ENCODE data around the gene SPRR4.

DNA sequence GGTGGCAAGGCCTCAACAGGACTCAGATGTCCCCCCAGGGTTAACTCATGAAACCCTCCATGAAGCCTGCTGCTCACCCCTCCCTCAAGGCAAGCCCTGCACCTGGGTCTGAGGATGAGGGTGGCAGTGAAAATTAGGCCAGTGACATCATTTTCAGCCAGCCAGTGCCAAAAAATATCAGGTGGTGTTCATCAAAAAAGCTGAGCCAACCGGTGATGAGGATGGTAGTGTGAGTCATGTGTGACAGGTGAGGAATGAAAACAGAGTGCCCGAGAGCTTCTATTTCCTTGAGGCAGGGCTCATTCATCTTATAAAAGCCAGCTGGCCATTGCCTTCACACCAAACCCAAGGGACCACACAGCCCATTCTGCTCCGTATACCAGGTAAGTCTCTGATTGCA, 13.3 kb downstream of the SPRR4 start, which contains the start of gene SPRR1A:
- TF ChIP-seq, protein P1, sequence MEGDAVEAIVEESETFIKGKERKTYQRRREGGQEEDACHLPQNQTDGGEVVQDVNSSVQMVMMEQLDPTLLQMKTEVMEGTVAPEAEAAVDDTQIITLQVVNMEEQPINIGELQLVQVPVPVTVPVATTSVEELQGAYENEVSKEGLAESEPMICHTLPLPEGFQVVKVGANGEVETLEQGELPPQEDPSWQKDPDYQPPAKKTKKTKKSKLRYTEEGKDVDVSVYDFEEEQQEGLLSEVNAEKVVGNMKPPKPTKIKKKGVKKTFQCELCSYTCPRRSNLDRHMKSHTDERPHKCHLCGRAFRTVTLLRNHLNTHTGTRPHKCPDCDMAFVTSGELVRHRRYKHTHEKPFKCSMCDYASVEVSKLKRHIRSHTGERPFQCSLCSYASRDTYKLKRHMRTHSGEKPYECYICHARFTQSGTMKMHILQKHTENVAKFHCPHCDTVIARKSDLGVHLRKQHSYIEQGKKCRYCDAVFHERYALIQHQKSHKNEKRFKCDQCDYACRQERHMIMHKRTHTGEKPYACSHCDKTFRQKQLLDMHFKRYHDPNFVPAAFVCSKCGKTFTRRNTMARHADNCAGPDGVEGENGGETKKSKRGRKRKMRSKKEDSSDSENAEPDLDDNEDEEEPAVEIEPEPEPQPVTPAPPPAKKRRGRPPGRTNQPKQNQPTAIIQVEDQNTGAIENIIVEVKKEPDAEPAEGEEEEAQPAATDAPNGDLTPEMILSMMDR (conservative IDR thresholded peaks at IDR 0.05): no peak
- TF ChIP-seq ZFX (IDR thresholded peaks at IDR 0.05): no peak
